PFSK-1 (cell line): ENCODE measurements around the gene SPTBN1.

ENCODE experiments used
- FOXP2 ChIP-seq: optimal IDR thresholded peaks from 2 replicates; pipeline ENCODE3; 2011; ENCODE audit warnings: borderline replicate concordance, control low read depth, inconsistent platforms; ENCODE audit not compliant: insufficient read depth; ENCODE audit errors: extremely low read length, extremely low read depth
- POLR2AphosphoS5 ChIP-seq: IDR thresholded peaks from 2 replicates; pipeline ENCODE4 v1.6.1; 2012; ENCODE audit warnings: low read depth, mild to moderate bottlenecking, control low read depth, low read length, moderate library complexity
- REST ChIP-seq, 2 experiments: IDR thresholded peaks; 2 replicates each; pipeline versions ENCODE4 v1.6.1 to v1.8.0; 2011 to 2012; ENCODE audit warnings: low read depth in 2 of 2, low read length in 2 of 2, control low read depth in 1 of 2, inconsistent platforms in 1 of 2, mild to moderate bottlenecking in 1 of 2, moderate library complexity in 1 of 2; ENCODE audit not compliant: insufficient read depth in 1 of 2
- SIN3A ChIP-seq: IDR thresholded peaks from 2 replicates; pipeline ENCODE4 v1.6.1; 2012; ENCODE audit warnings: mild to moderate bottlenecking, low read length, moderate library complexity, borderline replicate concordance; ENCODE audit not compliant: insufficient read depth
- TAF1 ChIP-seq: IDR thresholded peaks from 2 replicates; pipeline ENCODE4 v1.6.1; 2012; ENCODE audit warnings: low read length, control low read depth, borderline replicate concordance; ENCODE audit not compliant: insufficient read depth

GRCh38 chr2:54660752-54661151 lies 204.6 kb downstream of the SPTBN1 start:
- no peak for TF ChIP-seq FOXP2
- TF ChIP-seq TAF1, result no peak
- no peak for TF ChIP-seq POLR2AphosphoS5
- no peak for TF ChIP-seq REST (IDR thresholded peaks at IDR 0.05; ENCODE audit: insufficient read depth in 1 of 2, low read depth in 2 of 2, low read length in 2 of 2)
- no peak for TF ChIP-seq SIN3A
